Activated CD8-positive, alpha-beta T cell treated with anti-CD3 and anti-CD28 coated beads for 36 hours (primary cell): ENCODE results near the gene ZC3HAV1L. TPM values are rescaled to one million over a fixed set of nuclear protein-coding genes. Genes with fewer than 3 reads are reported as not detected.

Experiments used
- ATAC-seq: fragments of 200-7000 bp; cut with Tn5 transposase; one replicate; pipeline ENCODE4 v1.10.0; 2021; ENCODE audit warnings: mild to moderate bottlenecking, moderate library complexity
- CTCF ChIA-PET: fragments of 350-600 bp; sonication (Branson Sonifier 250); formaldehyde crosslinking; loops from one replicate; lab custom pipeline; 2021; ENCODE audit warnings: antibody characterized with exemption; lab: Charles Lee
- POLR2A ChIA-PET: fragments of 350-600 bp; sonication (Branson Sonifier 250); formaldehyde crosslinking; loops from one replicate; lab custom pipeline; 2021; ENCODE audit warnings: antibody characterized with exemption; lab: Charles Lee
- DNase-seq: peaks from one replicate; pipeline ENCODE4 v3.0.0-alpha.2; 2020
- H3K27ac Mint-ChIP-seq: one replicate; pipeline ENCODE4 v1.8.0; 2021; ENCODE audit warnings: mild to moderate bottlenecking, mixed read lengths
- H3K27me3 Mint-ChIP-seq: one replicate; pipeline ENCODE4 v1.8.0; 2021; ENCODE audit warnings: mixed read lengths
- H3K36me3 Mint-ChIP-seq: one replicate; pipeline ENCODE4 v1.8.0; 2021; ENCODE audit warnings: low read depth, mixed read lengths
- H3K4me1 Mint-ChIP-seq: one replicate; pipeline ENCODE4 v1.8.0; 2021; ENCODE audit warnings: low read depth, mixed read lengths
- H3K4me3 Mint-ChIP-seq: one replicate; pipeline ENCODE4 v1.8.0; 2021; ENCODE audit warnings: mild to moderate bottlenecking, moderate library complexity, mixed read lengths
- H3K9me3 Mint-ChIP-seq: one replicate; pipeline ENCODE4 v1.8.0; 2021; ENCODE audit warnings: mixed read lengths
- intact Hi-C: fragments of 100-400 bp; cut with micrococcal nuclease; formaldehyde crosslinking; loops from one replicate; pipeline ENCODE4 v1.10.0; 2022
- total RNA-seq, 2 experiments: library from RNA; stranded (reverse); gene quantifications; one replicate each; pipeline ENCODE4 v1.2.3, GENCODE V29; 2021
- TF ChIP-seq, protein P1 (sequence below): fragments of 200-600 bp; IDR thresholded peaks from one replicate; pipeline ENCODE4 v1.8.0; 2022; ENCODE audit warnings: antibody characterized with exemption, mild to moderate bottlenecking

ZC3HAV1L gene
- total RNA-seq, 2 experiments from 2014 or later, result 19.9 TPM

DNA sequence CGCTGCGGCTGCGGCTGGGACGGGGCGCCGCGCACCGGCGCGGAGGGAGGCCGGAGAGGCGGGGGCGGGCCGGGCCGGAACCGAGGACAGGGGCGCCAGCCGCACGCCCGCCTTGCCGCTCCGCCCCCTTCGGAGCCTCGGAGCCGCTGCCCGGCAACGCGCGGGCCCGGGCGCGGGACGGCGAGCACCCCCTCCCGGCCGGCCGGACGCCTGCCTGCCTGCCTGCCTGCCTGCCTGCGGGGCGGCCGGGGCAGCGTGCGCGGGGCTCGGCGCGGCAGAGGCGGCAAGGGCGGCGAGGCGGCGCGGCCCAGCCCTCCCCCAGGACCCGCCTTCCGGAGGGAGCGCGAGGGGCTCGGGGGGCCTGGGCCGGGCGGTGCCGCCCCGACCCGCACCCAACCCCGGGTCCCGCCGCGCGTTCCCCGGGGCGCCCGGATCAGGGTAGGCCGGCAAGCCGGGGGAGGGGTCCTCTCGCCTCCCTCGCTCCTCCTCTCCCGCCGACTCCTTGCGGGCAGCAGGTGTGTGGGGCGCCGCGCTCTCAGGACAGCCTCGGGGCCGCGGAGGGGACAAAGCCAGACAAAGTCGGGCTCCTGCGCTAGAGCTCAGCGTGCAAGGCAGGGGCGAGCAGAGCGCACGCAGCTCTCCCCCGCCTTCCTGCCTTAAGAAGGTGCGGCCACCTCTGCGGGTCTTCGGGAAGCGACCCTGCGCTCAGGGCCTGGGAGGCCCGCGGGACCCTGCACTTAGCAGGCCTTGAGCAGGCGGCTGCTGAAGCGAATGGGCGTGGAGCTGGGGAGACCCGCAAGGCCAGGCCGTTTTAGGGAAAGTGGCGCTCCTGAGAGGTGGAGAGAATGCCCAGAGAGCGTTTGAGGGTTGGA, 54.3 kb downstream of the ZC3HAV1L start, which contains the start of gene KIAA1549:
TSS of gene KIAA1549 (minus strand) at position 58 of the 872 bp plus-strand sequence. CDS start 120 bp downstream, outside the sequence.
- peaks cover 32% of the 10 kb centered on the region for H3K27me3 Mint-ChIP-seq
- peak within 1 kb of the TSS; percentile 52 for H3K27ac Mint-ChIP-seq
- peaks cover 16% of the 10 kb centered on the region for H3K4me1 Mint-ChIP-seq
- ChIA-PET CTCF (interaction anchor here (0.9 to 5.0 kb wide), 3 partner anchors 11 to 95 kb away, joined by 4 to 44 read pairs (median 6); no protein-coding TSS in a partner anchor), POLR2A (interaction anchor here (0.6 to 1.0 kb wide), 2 partner anchors 17 to 47 kb away, joined by 3 to 4 read pairs; no protein-coding TSS in a partner anchor)
- intact Hi-C loops, result no loop called here
- no peaks in the 10 kb centered on the region for H3K36me3 Mint-ChIP-seq
- H3K9me3 Mint-ChIP-seq, result no peaks in the 10 kb centered on the region
- peak; percentile 57 for DNase-seq
- ATAC-seq, result peak; percentile 90
- H3K4me3 Mint-ChIP-seq, result peak within 1 kb of the TSS; percentile 78
- TF ChIP-seq, protein P1, sequence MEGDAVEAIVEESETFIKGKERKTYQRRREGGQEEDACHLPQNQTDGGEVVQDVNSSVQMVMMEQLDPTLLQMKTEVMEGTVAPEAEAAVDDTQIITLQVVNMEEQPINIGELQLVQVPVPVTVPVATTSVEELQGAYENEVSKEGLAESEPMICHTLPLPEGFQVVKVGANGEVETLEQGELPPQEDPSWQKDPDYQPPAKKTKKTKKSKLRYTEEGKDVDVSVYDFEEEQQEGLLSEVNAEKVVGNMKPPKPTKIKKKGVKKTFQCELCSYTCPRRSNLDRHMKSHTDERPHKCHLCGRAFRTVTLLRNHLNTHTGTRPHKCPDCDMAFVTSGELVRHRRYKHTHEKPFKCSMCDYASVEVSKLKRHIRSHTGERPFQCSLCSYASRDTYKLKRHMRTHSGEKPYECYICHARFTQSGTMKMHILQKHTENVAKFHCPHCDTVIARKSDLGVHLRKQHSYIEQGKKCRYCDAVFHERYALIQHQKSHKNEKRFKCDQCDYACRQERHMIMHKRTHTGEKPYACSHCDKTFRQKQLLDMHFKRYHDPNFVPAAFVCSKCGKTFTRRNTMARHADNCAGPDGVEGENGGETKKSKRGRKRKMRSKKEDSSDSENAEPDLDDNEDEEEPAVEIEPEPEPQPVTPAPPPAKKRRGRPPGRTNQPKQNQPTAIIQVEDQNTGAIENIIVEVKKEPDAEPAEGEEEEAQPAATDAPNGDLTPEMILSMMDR, result no peak

DNA sequence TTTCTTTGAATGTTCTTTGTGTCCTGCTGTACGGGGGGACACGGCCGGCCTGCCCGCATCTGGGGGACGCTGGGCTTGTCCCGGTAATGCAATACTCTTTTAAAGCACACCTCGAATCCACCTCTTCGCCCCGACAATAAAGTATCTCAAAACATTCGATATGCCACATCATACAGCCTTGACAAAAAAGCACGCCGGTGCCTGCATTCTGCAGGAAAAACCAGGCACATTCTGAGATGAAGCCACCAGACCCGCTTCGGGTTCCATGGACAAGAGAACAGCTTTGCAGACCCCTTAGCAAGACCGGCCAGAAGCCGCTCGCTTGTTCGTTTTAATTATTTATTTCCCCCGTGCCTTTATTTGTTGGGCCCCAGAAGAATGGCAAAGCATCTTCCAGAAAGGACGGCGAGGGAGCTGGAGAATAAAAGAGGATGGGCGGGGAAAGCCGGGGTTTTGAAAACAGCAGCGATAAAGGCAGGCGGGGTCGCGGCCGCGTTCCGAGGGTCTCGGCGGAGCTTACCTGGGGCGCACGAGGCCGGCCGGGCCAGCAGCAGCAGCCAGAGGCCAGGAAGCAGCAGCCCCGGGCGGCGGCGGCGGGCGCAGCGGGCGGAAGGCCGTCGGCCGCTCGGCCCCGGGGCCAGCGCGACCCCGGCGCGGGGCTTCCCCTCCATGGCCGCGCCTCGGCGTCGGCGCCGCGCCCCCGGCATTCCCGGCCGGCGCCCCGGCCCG, 55.1 kb downstream of the ZC3HAV1L start:
- TF ChIP-seq, protein P1, result no peak
- H3K4me3 Mint-ChIP-seq, result peak overlapping the region; percentile 78
- ATAC-seq (peak; percentile 35), DNase-seq (peak; percentile 13)
- peaks cover 32% of the 10 kb centered on the region for H3K27me3 Mint-ChIP-seq
- CTCF ChIA-PET, result interaction anchor here (2.0 to 5.0 kb wide), 2 partner anchors 10 to 94 kb away, joined by 10 to 44 read pairs; no protein-coding TSS in a partner anchor
- H3K4me1 Mint-ChIP-seq, result peaks cover 16% of the 10 kb centered on the region
- H3K9me3 Mint-ChIP-seq, result no peaks in the 10 kb centered on the region
- H3K36me3 Mint-ChIP-seq, result no peaks in the 10 kb centered on the region
- H3K27ac Mint-ChIP-seq, result peak overlapping the region; percentile 52
- intact Hi-C loops, result loop anchor here (1.0 kb wide), 1 partner anchor 94 kb away; no protein-coding TSS in a partner anchor
- POLR2A ChIA-PET, result no interaction called here

GRCh38 chr7:138979988-138980562, 55.8 kb downstream of the ZC3HAV1L start:
- ATAC-seq, result no peak
- no peak for DNase-seq
- TF ChIP-seq, protein P1, result no peak
- Mint-ChIP-seq H3K4me1 (peaks cover 16% of the 10 kb centered on the region), H3K4me3 (peak overlapping the region; percentile 78), H3K27ac (no peak overlapping the region), H3K9me3 (no peaks in the 10 kb centered on the region), H3K27me3 (peaks cover 35% of the 10 kb centered on the region), H3K36me3 (no peaks in the 10 kb centered on the region)
- ChIA-PET CTCF (interaction anchor here (2.0 to 5.0 kb wide), 2 partner anchors 10 to 93 kb away, joined by 10 to 44 read pairs; no protein-coding TSS in a partner anchor), POLR2A (no interaction called here)
- intact Hi-C loops, result loop anchor here (1.0 kb wide), 1 partner anchor 94 kb away; no protein-coding TSS in a partner anchor

DNA sequence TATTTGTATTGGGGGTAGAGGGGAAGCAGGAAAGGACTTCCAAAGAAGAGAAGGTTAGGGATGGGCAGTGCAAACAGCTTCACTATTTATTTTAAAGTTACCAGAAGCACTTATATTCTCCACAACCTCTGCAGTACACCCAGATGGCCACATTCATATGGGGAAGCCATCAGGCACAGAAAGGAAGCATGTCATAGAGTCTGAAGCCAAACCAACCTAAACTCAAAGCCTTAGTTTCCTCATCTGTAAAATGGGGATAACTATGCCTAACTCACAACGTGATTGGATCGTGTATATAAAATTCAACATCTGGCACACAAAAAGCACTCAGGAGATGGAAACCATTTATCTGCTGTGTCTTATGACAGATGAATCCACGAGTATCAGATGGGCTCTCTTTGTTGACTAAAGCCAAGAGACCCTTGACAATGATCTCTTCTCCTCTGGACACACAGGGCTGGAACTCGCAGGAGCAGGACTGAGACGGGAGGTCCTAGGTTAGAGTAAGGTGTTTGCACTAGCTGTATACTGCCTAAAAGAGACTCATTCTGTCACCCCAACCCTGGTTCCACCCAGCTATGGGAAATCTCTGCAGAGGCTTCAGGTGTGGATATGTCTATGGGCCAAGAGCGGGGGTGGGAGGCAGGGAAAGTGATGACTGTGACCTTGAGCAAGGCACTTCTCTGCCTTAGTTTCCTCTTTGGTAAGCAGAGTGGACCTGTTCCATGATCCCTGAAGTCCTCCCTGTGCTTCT, 56.4 kb downstream of the ZC3HAV1L start:
- TF ChIP-seq, protein P1, result no peak
- CTCF ChIA-PET, result interaction anchor here (1.3 to 5.0 kb wide), 4 partner anchors 8 to 92 kb away, joined by 3 to 44 read pairs (median 6); no protein-coding TSS in a partner anchor
- peak overlapping the region; percentile 9 for H3K4me3 Mint-ChIP-seq
- H3K4me1 Mint-ChIP-seq, result peaks cover 16% of the 10 kb centered on the region
- POLR2A ChIA-PET, result no interaction called here
- H3K36me3 Mint-ChIP-seq, result no peaks in the 10 kb centered on the region
- H3K9me3 Mint-ChIP-seq, result no peaks in the 10 kb centered on the region
- H3K27ac Mint-ChIP-seq, result no peak overlapping the region
- DNase-seq (peak; percentile 24), ATAC-seq (no peak)
- H3K27me3 Mint-ChIP-seq, result peaks cover 36% of the 10 kb centered on the region
- intact Hi-C loops, result no loop called here
